Measurements from ENCODE around the gene TP53AIP1. TPM values are rescaled to one million over a fixed set of nuclear protein-coding genes. Genes with fewer than 3 reads are reported as not detected.

The TP53AIP1 gene
- total RNA-seq, 1 experiment from 2014 or later: not detected

GRCh38 chr11:128965485-128965884 is 22.8 kb upstream of the TP53AIP1 start:
- H3K27ac ChIP-seq (ENCODE audit: low read length): no peak overlapping the region
- no peaks in the 10 kb centered on the region for H3K9me2 ChIP-seq (replicated peaks; ENCODE audit: insufficient read depth, low read length)
- no peaks in the 10 kb centered on the region for H3K27me3 ChIP-seq (ENCODE audit: low read length)
- no peak overlapping the region for H3K9ac ChIP-seq (ENCODE audit: low read length)
- H2AFZ ChIP-seq (ENCODE audit: low read length): no peak overlapping the region
- H3K4me2 ChIP-seq (ENCODE audit: low read depth, low read length, poor library complexity, severe bottlenecking): no peak overlapping the region
- H4K20me1 ChIP-seq (ENCODE audit: insufficient read depth, low read depth, low read length): no peaks in the 10 kb centered on the region
- no peaks in the 10 kb centered on the region for H3K36me3 ChIP-seq (ENCODE audit: insufficient read depth, low read length)
- H3K9me3 ChIP-seq (ENCODE audit: low read length): no peaks in the 10 kb centered on the region
- H3K79me2 ChIP-seq (ENCODE audit: low read length): no peaks in the 10 kb centered on the region
- no peaks in the 10 kb centered on the region for H3K4me1 ChIP-seq (ENCODE audit: low read length)
- no peak for DNase-seq
- H3K4me3 ChIP-seq (ENCODE audit: low read length): no peak overlapping the region

- Histone ChIP-seq H3K79me2 (ENCODE audit: low read length) (no peaks in the 10 kb centered on the region), H3K9me3 (ENCODE audit: low read length) (no peaks in the 10 kb centered on the region), H4K20me1 (ENCODE audit: insufficient read depth, low read depth, low read length) (no peaks in the 10 kb centered on the region), H3K4me2 (ENCODE audit: low read depth, low read length, poor library complexity, severe bottlenecking) (no peak overlapping the region), H3K4me3 (ENCODE audit: low read length) (no peak overlapping the region), H3K4me1 (ENCODE audit: low read length) (no peaks in the 10 kb centered on the region), H3K9ac (ENCODE audit: low read length) (no peak overlapping the region), H3K27ac (ENCODE audit: low read length) (no peak overlapping the region), H3K27me3 (ENCODE audit: low read length) (no peaks in the 10 kb centered on the region), H3K9me2 (replicated peaks; ENCODE audit: insufficient read depth, low read length) (no peaks in the 10 kb centered on the region), H2AFZ (ENCODE audit: low read length) (no peak overlapping the region), H3K36me3 (ENCODE audit: insufficient read depth, low read length) (no peaks in the 10 kb centered on the region)
- no peak for DNase-seq
Observed at GRCh38 chr11:128964463-128964930, 21.8 kb upstream of the TP53AIP1 start.

- Histone ChIP-seq H3K36me3 (ENCODE audit: insufficient read depth, low read length) (no peaks in the 10 kb centered on the region), H3K4me2 (ENCODE audit: low read depth, low read length, poor library complexity, severe bottlenecking) (no peak overlapping the region), H3K79me2 (ENCODE audit: low read length) (no peaks in the 10 kb centered on the region), H3K4me1 (ENCODE audit: low read length) (no peaks in the 10 kb centered on the region), H3K4me3 (ENCODE audit: low read length) (no peak overlapping the region), H4K20me1 (ENCODE audit: insufficient read depth, low read depth, low read length) (no peaks in the 10 kb centered on the region), H3K9me3 (ENCODE audit: low read length) (no peaks in the 10 kb centered on the region), H3K9me2 (replicated peaks; ENCODE audit: insufficient read depth, low read length) (no peaks in the 10 kb centered on the region), H2AFZ (ENCODE audit: low read length) (no peak overlapping the region), H3K27me3 (ENCODE audit: low read length) (no peaks in the 10 kb centered on the region), H3K9ac (ENCODE audit: low read length) (no peak overlapping the region), H3K27ac (ENCODE audit: low read length) (no peak overlapping the region)
- DNase-seq: no peak
Observed at GRCh38 chr11:128963744-128964325, 21.2 kb upstream of the TP53AIP1 start.

GRCh38 chr11:128962896-128963295 is 20.2 kb upstream of the TP53AIP1 start:
- H3K9ac ChIP-seq (ENCODE audit: low read length): no peak overlapping the region
- H3K79me2 ChIP-seq (ENCODE audit: low read length): no peaks in the 10 kb centered on the region
- H3K9me3 ChIP-seq (ENCODE audit: low read length): no peaks in the 10 kb centered on the region
- H2AFZ ChIP-seq (ENCODE audit: low read length): no peak overlapping the region
- H3K4me2 ChIP-seq (ENCODE audit: low read depth, low read length, poor library complexity, severe bottlenecking): no peak overlapping the region
- no peak overlapping the region for H3K4me3 ChIP-seq (ENCODE audit: low read length)
- no peaks in the 10 kb centered on the region for H3K4me1 ChIP-seq (ENCODE audit: low read length)
- H3K9me2 ChIP-seq (replicated peaks; ENCODE audit: insufficient read depth, low read length): no peaks in the 10 kb centered on the region
- no peaks in the 10 kb centered on the region for H3K27me3 ChIP-seq (ENCODE audit: low read length)
- H3K27ac ChIP-seq (ENCODE audit: low read length): no peak overlapping the region
- H4K20me1 ChIP-seq (ENCODE audit: insufficient read depth, low read depth, low read length): no peaks in the 10 kb centered on the region
- DNase-seq: no peak
- no peaks in the 10 kb centered on the region for H3K36me3 ChIP-seq (ENCODE audit: insufficient read depth, low read length)

GRCh38 chr11:128961645-128962044 is 19.0 kb upstream of the TP53AIP1 start:
- Histone ChIP-seq H4K20me1 (ENCODE audit: insufficient read depth, low read depth, low read length) (no peaks in the 10 kb centered on the region), H3K9me3 (ENCODE audit: low read length) (no peaks in the 10 kb centered on the region), H3K27ac (ENCODE audit: low read length) (no peak overlapping the region), H3K79me2 (ENCODE audit: low read length) (no peaks in the 10 kb centered on the region), H3K27me3 (ENCODE audit: low read length) (no peaks in the 10 kb centered on the region), H3K36me3 (ENCODE audit: insufficient read depth, low read length) (no peaks in the 10 kb centered on the region), H3K4me3 (ENCODE audit: low read length) (no peak overlapping the region), H3K4me1 (ENCODE audit: low read length) (no peaks in the 10 kb centered on the region), H3K9me2 (replicated peaks; ENCODE audit: insufficient read depth, low read length) (no peaks in the 10 kb centered on the region), H3K9ac (ENCODE audit: low read length) (no peak overlapping the region), H2AFZ (ENCODE audit: low read length) (no peak overlapping the region), H3K4me2 (ENCODE audit: low read depth, low read length, poor library complexity, severe bottlenecking) (no peak overlapping the region)
- DNase-seq: no peak

GRCh38 chr11:128957202-128957482 is 14.5 kb upstream of the TP53AIP1 start:
- Histone ChIP-seq H4K20me1 (ENCODE audit: insufficient read depth, low read depth, low read length) (no peaks in the 10 kb centered on the region), H3K9me2 (replicated peaks; ENCODE audit: insufficient read depth, low read length) (no peaks in the 10 kb centered on the region), H3K79me2 (ENCODE audit: low read length) (no peaks in the 10 kb centered on the region), H2AFZ (ENCODE audit: low read length) (no peak overlapping the region), H3K9ac (ENCODE audit: low read length) (no peak overlapping the region), H3K27ac (ENCODE audit: low read length) (no peak overlapping the region), H3K4me2 (ENCODE audit: low read depth, low read length, poor library complexity, severe bottlenecking) (no peak overlapping the region), H3K27me3 (ENCODE audit: low read length) (no peaks in the 10 kb centered on the region), H3K9me3 (ENCODE audit: low read length) (no peaks in the 10 kb centered on the region), H3K4me1 (ENCODE audit: low read length) (no peaks in the 10 kb centered on the region), H3K4me3 (ENCODE audit: low read length) (no peak overlapping the region), H3K36me3 (ENCODE audit: insufficient read depth, low read length) (no peaks in the 10 kb centered on the region)
- DNase-seq: no peak

GRCh38 chr11:128956401-128957201 is 13.9 kb upstream of the TP53AIP1 start:
- Histone ChIP-seq H3K4me1 (ENCODE audit: low read length) (no peaks in the 10 kb centered on the region), H3K4me3 (ENCODE audit: low read length) (no peak overlapping the region), H3K9ac (ENCODE audit: low read length) (no peak overlapping the region), H3K27ac (ENCODE audit: low read length) (no peak overlapping the region), H3K27me3 (ENCODE audit: low read length) (no peaks in the 10 kb centered on the region), H4K20me1 (ENCODE audit: insufficient read depth, low read depth, low read length) (no peaks in the 10 kb centered on the region), H3K9me3 (ENCODE audit: low read length) (no peaks in the 10 kb centered on the region), H3K79me2 (ENCODE audit: low read length) (no peaks in the 10 kb centered on the region), H2AFZ (ENCODE audit: low read length) (no peak overlapping the region), H3K36me3 (ENCODE audit: insufficient read depth, low read length) (no peaks in the 10 kb centered on the region), H3K9me2 (replicated peaks; ENCODE audit: insufficient read depth, low read length) (no peaks in the 10 kb centered on the region), H3K4me2 (ENCODE audit: low read depth, low read length, poor library complexity, severe bottlenecking) (no peak overlapping the region)
- peak; percentile 56 for DNase-seq

GRCh38 chr11:128955636-128956035 is 13.0 kb upstream of the TP53AIP1 start:
- Histone ChIP-seq H3K36me3 (ENCODE audit: insufficient read depth, low read length) (no peaks in the 10 kb centered on the region), H3K9me2 (replicated peaks; ENCODE audit: insufficient read depth, low read length) (no peaks in the 10 kb centered on the region), H3K4me2 (ENCODE audit: low read depth, low read length, poor library complexity, severe bottlenecking) (no peak overlapping the region), H3K4me1 (ENCODE audit: low read length) (no peaks in the 10 kb centered on the region), H4K20me1 (ENCODE audit: insufficient read depth, low read depth, low read length) (no peaks in the 10 kb centered on the region), H3K9ac (ENCODE audit: low read length) (no peak overlapping the region), H3K4me3 (ENCODE audit: low read length) (no peak overlapping the region), H3K27ac (ENCODE audit: low read length) (no peak overlapping the region), H3K9me3 (ENCODE audit: low read length) (no peaks in the 10 kb centered on the region), H3K27me3 (ENCODE audit: low read length) (no peaks in the 10 kb centered on the region), H3K79me2 (ENCODE audit: low read length) (no peaks in the 10 kb centered on the region), H2AFZ (ENCODE audit: low read length) (no peak overlapping the region)
- no peak for DNase-seq
